GM12892 (cell line): Measurements from ENCODE around the gene BST2.

ENCODE experiments used
- POLR2A ChIP-seq: IDR thresholded peaks from 2 replicates; pipeline ENCODE4 v1.6.1; 2011; ENCODE audit warnings: low read depth, low read length, control low read depth
- POLR2AphosphoS5 ChIP-seq: IDR thresholded peaks from 2 replicates; pipeline ENCODE4 v1.6.1; 2011; ENCODE audit warnings: low read depth, low read length, control low read depth

DNA sequence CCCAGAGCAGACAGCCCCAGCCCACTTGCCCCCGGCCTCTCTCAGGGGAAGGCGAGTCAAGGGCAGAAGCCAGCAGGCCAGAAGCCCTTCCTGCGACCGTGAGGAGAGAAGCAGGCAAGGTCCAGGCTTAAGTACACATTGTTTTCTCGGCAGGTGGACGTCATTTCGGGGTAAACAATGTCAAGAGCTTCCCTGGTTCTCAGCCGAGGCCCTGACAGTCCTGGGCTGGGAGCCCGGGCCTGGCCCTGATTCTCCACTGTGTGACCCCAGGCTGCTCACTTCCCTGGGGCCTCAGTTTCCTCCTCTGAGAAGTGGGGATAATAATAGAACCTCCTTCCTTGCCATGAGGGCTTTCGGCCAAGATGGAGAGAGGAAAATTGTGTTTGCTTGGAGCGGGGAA, 47.7 kb downstream of the BST2 start:
- TF ChIP-seq POLR2AphosphoS5: no peak
- TF ChIP-seq POLR2A: no peak
